Stimulated activated CD8-positive, alpha-beta memory T cell treated with anti-CD3 and anti-CD28 coated beads, Interleukin-15, amount 100 ng/mL, for 48 hours (primary cell): ENCODE results near the gene YY1.
"Not testable (repeated sequence)": the region's sequence is repeated elsewhere in the genome, so short reads cannot be mapped to it uniquely, and the experiment has no call there.

ENCODE experiments used
- DNase-seq, 2 donors: peaks; one replicate each; pipeline ENCODE4 v3.0.0-alpha.2; 2020; ENCODE audit warnings: low read depth in 2 of 2

YY1 gene

DNA sequence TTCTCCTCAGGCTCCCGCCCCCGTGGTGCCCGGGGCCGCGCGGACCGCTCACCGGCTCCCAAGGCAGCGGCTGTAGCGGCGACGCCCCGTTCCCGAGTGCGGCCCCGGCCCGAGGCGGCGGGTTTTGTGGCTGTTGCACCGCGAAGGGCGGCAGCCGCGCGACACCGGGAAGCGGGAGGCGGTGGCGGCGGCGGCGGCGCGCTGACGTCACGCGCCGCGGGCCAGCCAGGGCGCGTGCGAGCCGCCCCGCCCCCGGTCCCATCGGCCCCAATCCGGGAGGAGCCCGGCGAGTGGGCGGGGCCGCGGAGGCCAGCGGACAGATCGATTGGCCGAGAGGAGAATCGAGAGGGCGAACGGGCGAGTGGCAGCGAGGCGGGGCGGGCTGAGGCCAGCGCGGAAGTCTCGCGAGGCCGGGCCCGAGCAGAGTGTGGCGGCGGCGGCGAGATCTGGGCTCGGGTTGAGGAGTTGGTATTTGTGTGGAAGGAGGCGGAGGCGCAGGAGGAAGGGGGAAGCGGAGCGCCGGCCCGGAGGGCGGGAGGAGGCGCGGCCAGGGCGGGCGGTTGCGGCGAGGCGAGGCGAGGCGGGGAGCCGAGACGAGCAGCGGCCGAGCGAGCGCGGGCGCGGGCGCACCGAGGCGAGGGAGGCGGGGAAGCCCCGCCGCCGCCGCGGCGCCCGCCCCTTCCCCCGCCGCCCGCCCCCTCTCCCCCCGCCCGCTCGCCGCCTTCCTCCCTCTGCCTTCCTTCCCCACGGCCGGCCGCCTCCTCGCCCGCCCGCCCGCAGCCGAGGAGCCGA lies at the start of gene YY1:
Gene YY1, plus strand, starts transcription at position 726 of the 792 bp plus-strand sequence. CDS start 101 bp downstream, outside the sequence.
- DNase-seq: peak; percentile 99

- DNase-seq: no peak
Observed at GRCh38 chr14:100190126-100190525, 48.8 kb upstream of the YY1 start.

- no peak for DNase-seq
Observed at GRCh38 chr14:100191584-100192249, 47.2 kb upstream of the YY1 start.

DNA sequence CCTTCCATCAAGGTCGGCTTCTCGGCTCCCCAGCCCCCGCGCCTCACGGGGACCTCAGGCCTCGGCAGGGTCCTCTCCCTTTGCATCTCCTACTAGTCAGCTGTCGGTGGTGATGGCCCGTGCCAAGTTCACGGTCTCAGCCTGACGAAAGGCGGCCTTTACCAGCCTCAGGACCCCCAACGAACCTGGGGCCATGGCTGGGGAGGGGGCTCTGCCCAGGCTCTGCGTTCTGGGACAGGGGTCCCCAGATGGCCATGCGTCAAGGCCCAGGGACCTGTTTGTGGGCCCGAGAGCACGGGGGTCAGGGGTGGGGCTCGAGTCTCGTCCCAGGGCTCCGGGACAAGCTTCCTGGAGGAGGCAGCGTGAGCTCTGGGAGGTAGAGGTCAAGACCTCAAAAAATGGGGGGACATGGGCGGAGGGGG lies 46.7 kb upstream of the YY1 start:
- no peak for DNase-seq

GRCh38 chr14:100192672-100193416 lies 46.1 kb upstream of the YY1 start:
- peak; percentile 100 for DNase-seq

DNA sequence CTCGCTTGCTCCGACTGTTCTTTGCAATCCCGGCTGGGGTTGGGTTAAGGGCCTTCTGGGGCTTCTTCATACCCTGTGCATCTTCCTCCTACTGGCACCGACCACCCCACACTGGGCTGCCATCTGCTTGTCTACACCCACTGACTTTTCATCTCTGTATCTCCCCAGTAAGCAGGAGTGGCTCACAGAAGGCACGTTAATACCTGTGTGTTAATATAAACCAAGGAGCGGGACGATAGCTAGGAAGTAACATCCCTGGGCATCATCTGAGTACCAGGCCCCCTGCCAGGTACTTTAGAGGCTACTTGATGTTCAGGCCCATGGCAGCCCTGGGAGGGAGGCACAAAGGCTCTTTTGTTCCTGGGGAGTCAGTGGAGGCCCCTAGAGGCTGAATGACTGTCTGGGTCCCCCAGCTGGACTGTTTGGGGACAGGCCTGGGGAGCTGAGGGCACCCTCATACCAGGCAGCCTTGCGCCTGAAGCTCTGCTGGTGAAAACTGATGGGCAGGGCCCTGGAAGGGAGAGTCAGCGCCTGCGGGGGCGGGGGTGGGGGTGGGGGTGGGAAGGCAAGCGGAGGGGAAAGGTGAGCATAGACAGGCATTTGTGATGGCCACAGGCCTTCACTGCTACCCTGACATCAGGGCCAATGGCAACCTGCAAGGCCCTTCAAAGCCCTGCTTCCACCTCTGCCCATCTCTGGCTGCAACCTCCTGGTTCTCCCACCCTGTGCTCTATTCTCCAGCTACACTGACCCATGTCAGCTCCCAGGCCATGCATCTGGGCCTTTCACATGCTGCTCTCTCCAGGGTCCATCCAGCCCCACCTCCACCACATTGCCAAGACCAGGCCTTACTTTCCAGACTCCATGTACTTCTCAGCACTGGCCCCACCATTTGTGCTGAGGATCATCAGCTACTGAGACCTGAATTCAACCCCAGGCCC lies 45.3 kb upstream of the YY1 start:
- DNase-seq: no peak

DNA sequence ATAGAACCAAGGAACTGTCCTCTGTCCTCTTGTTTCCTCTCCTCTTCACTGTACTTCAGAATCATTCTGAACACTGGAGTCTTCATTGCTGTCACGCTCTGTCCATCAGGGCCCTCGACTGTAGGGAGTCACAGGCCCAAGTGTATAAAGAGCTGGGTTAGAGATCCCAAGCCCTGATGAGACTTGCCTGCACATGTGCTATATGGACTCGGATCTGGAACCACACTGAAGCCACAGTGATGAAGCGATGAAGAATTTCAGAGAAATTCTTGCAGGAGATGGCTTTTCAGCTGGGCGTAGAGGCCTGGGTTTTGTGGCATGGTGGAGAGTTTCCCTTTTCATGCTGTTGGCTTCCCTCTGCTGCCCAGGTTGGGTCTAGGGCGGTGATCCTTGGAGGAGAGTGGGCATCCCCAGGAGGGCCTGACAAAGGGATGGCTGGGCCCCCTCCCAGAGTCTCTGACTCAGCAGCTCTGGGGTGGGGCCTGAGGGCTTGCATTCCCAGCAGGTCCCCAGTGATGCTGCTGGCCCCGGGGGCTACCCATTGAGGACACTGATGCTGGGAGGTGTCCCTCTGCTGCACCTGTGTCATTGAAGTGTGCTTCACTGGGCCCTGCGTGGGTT lies 39.6 kb upstream of the YY1 start:
- no peak for DNase-seq

DNA sequence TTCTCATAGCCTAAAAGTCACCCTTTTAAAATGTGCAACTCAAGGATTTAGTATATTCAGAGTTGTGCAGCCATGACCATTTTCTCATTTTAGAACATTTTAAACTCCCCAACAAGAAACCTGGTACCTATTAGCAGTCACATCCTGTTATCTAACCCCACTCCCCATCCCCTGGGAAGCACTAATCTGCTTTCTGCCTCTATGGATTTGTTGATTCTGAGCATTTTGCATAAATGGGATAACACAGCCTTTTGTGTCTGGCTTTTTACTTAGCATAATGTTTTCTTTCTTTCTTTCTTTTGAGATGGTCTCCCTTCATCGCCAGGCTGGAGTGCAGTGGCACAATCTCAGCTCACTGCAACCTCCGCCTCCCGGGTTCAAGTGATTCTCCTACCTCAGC lies 38.6 kb upstream of the YY1 start:
- no peak for DNase-seq

DNA sequence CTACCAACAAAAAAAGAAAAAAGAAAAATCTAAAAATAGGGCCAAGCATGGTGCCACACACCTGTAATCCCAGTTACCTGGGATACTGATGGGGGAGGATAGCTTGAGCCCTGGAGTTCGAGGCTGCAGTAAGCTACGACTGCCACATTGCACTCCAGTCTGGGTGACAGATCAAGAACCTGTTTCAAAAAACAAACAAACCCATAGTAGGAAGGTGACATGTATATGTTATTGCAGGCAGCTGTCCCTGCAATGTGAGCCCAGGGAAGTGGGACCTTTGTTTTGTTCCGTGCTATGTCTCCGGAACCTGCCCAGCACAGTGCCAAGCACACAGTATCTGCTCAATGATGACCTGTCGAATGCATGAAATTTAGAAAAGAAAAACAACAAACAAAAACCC lies 37.2 kb upstream of the YY1 start:
- DNase-seq: no peak

- DNase-seq: no peak
Observed at GRCh38 chr14:100202712-100203111, 36.2 kb upstream of the YY1 start.

- DNase-seq: no peak
Observed at GRCh38 chr14:100203146-100203545, 35.8 kb upstream of the YY1 start.

GRCh38 chr14:100203962-100204834 lies 34.7 kb upstream of the YY1 start:
- no peak for DNase-seq

- DNase-seq: not testable (repeated sequence)
Observed at GRCh38 chr14:100204835-100205167, 34.1 kb upstream of the YY1 start.

- DNase-seq: not testable (repeated sequence)
Observed at GRCh38 chr14:100207588-100207987, 31.4 kb upstream of the YY1 start.

- DNase-seq: not testable (repeated sequence)
Observed at GRCh38 chr14:100208136-100208535, 30.8 kb upstream of the YY1 start.

GRCh38 chr14:100211366-100211765 lies 27.6 kb upstream of the YY1 start:
- DNase-seq: no peak

- DNase-seq: no peak
Observed at GRCh38 chr14:100211893-100212292, 27.1 kb upstream of the YY1 start.

GRCh38 chr14:100212476-100213333 lies 26.2 kb upstream of the YY1 start:
- DNase-seq: no peak

DNA sequence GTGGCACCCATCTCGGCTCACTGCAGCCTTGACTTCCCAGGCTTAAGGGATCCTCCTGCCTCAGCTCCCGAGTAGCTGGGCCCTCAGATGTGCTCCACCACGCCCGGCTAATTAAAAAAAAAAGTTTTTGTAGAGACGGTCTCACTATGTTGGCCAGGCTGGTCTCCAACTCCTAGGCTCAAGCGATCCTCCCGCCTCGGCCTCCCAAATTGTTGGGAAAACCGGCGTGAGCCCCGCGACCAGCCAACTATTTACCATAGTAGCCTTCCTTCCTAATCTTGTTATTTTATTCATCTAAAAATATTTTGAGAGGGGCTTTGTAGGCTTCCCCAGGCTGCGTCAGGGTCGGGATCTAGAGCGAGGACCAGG lies 25.4 kb upstream of the YY1 start:
- no peak for DNase-seq
